ENCODE measurements around the gene IKZF2. TPM values are rescaled to one million over a fixed set of nuclear protein-coding genes. Genes with fewer than 3 reads are reported as not detected.

IKZF2 gene
- total and polyA plus RNA-seq, 8 donors: 0.65 to 8.6 (median 3.2) TPM

DNA sequence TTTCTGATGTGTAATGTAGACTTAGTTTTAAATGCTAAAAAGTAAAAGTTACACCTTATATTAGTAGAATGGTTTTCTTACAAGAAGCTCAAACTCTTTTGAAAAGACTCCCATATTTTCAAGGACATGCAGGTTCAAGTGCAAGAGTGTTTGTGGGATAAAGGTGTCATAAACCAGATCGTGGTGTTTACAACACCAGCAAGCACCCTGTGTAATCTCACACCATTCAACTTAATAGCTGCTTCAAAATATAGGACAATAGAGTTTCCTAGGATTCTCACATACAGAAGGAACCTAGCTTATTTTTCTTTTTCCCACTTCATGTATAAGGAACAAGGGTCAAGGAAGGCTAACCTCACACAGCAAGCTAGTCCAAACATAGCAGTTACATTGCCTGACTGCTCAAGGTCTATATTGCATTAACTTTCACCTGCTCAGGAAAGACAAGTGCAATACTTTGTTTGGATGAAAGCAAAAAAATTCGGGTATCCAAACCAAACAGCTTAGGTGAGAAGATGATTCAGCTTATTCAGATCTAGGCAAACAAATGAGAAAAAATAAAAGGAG, 172.3 kb downstream of the IKZF2 start:
- DNase-seq: no peak
- no peak for ATAC-seq
- intact Hi-C loops (cut with DNase I): no loop called here
- no peaks in the 10 kb centered on the region for H3K27me3 ChIP-seq
- H3K9me3 ChIP-seq: no peaks in the 10 kb centered on the region
- H3K36me3 ChIP-seq: no peaks in the 10 kb centered on the region
- TF ChIP-seq, protein P1, sequence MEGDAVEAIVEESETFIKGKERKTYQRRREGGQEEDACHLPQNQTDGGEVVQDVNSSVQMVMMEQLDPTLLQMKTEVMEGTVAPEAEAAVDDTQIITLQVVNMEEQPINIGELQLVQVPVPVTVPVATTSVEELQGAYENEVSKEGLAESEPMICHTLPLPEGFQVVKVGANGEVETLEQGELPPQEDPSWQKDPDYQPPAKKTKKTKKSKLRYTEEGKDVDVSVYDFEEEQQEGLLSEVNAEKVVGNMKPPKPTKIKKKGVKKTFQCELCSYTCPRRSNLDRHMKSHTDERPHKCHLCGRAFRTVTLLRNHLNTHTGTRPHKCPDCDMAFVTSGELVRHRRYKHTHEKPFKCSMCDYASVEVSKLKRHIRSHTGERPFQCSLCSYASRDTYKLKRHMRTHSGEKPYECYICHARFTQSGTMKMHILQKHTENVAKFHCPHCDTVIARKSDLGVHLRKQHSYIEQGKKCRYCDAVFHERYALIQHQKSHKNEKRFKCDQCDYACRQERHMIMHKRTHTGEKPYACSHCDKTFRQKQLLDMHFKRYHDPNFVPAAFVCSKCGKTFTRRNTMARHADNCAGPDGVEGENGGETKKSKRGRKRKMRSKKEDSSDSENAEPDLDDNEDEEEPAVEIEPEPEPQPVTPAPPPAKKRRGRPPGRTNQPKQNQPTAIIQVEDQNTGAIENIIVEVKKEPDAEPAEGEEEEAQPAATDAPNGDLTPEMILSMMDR (IDR thresholded peaks at IDR 0.05): no peak
- H3K27ac ChIP-seq: no peak overlapping the region
- no peak for FAIRE-seq
- no peaks in the 10 kb centered on the region for H3K4me1 ChIP-seq
- H3K4me3 ChIP-seq: no peak overlapping the region
- WGBS, 2 donors: 20 to 21% methylated on average over 2 of the region's 2 CpGs

DNA sequence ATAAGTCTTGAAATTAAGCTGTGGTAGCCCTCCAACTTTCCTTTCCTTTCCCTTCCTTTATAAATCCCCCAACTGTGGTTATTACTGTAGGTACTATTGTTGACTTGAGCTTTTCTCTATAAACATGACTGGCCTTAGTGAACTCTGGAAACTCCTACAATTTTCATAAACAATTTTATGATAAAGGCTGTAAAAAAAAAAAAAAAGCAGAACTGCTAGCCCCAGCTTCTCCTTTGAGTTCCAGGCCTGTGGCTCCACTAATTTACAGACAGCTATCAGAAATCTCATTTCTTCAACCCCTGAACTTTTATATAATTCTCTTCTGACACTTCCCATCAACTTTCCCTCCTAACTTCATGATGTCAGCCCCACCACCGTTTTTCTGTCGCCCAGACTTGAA, 174.3 kb downstream of the IKZF2 start:
- Histone ChIP-seq H3K27ac (no peak overlapping the region), H3K9me3 (no peaks in the 10 kb centered on the region), H3K4me3 (no peak overlapping the region), H3K27me3 (no peaks in the 10 kb centered on the region), H3K4me1 (no peaks in the 10 kb centered on the region), H3K36me3 (no peaks in the 10 kb centered on the region)
- DNase-seq: no peak
- FAIRE-seq: no peak
- TF ChIP-seq, protein P1 (IDR thresholded peaks at IDR 0.05): no peak
- ATAC-seq: no peak
- intact Hi-C loops (cut with DNase I): no loop called here
- 87 to 92% methylated on average over 2 of the region's 2 CpGs for WGBS, 2 donors

- no peak for ATAC-seq
These were observed 176.1 kb downstream of the IKZF2 start for GRCh38 chr2:212975333-212975732.

DNA sequence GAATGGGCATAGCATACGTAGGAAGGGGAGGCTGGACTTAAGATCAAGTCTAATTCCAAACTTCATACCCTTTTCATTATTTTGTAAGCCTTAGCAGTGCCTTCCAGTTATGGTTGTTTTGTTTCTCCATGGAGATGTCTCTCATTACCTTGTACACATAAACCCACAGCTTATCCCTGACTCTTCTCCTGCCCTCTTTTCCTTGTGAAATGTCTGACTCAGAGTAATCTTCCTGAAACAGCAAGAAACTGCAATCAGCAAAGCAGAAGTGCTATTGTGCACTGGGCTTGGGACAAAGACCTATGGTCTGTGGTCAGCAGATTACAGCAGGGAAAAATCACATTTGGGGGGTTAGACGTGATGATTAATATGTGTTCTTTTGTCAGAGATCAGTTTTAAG, 176.7 kb downstream of the IKZF2 start:
- intact Hi-C loops (cut with DNase I): no loop called here
- Histone ChIP-seq H3K27ac (no peak overlapping the region), H3K36me3 (no peaks in the 10 kb centered on the region), H3K9me3 (no peaks in the 10 kb centered on the region), H3K4me1 (no peaks in the 10 kb centered on the region), H3K4me3 (no peak overlapping the region), H3K27me3 (no peaks in the 10 kb centered on the region)
- ATAC-seq: peak in 2 of 4 donors; percentile 26 to 62
- DNase-seq: no peak
- TF ChIP-seq, protein P1 (IDR thresholded peaks at IDR 0.05): no peak
- FAIRE-seq: no peak
- WGBS, 2 donors: 43 to 47% methylated on average over 2 of the region's 2 CpGs

More at GRCh38 chr2:212975333-212975732, 176.1 kb downstream of the IKZF2 start:
- no peaks in the 10 kb centered on the region for H3K9me3 ChIP-seq
- TF ChIP-seq, protein P1 (IDR thresholded peaks at IDR 0.05): no peak
- FAIRE-seq: no peak
- intact Hi-C loops (cut with DNase I): no loop called here
- H3K4me1 ChIP-seq: no peaks in the 10 kb centered on the region
- 15 to 20% methylated on average over 1 of the region's 1 CpG for WGBS, 2 donors
- H3K36me3 ChIP-seq: no peaks in the 10 kb centered on the region
- no peak overlapping the region for H3K27ac ChIP-seq
- DNase-seq: no peak
- H3K4me3 ChIP-seq: no peak overlapping the region
- no peaks in the 10 kb centered on the region for H3K27me3 ChIP-seq

- H3K9me3 ChIP-seq: no peaks in the 10 kb centered on the region
- intact Hi-C loops (cut with DNase I): no loop called here
- no peak overlapping the region for H3K27ac ChIP-seq
- FAIRE-seq: no peak
- DNase-seq: no peak
- no peaks in the 10 kb centered on the region for H3K36me3 ChIP-seq
- H3K4me3 ChIP-seq: no peak overlapping the region
- H3K27me3 ChIP-seq: no peaks in the 10 kb centered on the region
- ATAC-seq: no peak
- 83 to 91% methylated on average over 3 of the region's 3 CpGs for WGBS, 2 donors
- no peaks in the 10 kb centered on the region for H3K4me1 ChIP-seq
- TF ChIP-seq, protein P1 (IDR thresholded peaks at IDR 0.05): no peak
These were observed 178.1 kb downstream of the IKZF2 start for GRCh38 chr2:212973347-212973746.
